OCI-LY7 (cell line): ENCODE results near the gene ABCC5. TPM values are rescaled to one million over a fixed set of nuclear protein-coding genes. Genes with fewer than 3 reads are reported as not detected.

Experiments used
- BruUV-seq: library from RNA; stranded (reverse); fragments of 400-500 nt; replicated peaks from 2 replicates; lab custom pipeline; 2021; lab: Mats Ljungman, UMichigan
- CTCF ChIA-PET: fragments of 300-600 bp; sonication (Branson Sonifier 250); formaldehyde crosslinking; loops from one replicate; lab custom pipeline; 2022; ENCODE audit warnings: antibody characterized with exemption; ENCODE audit not compliant: unreplicated experiment; lab: Charles Lee
- POLR2A ChIA-PET: fragments of 300-600 bp; sonication (Branson Sonifier 250); formaldehyde crosslinking; loops from one replicate; lab custom pipeline; 2022; ENCODE audit warnings: antibody characterized with exemption; lab: Charles Lee
- DNase-seq: peaks from one replicate; pipeline ENCODE4 v3.0.0-alpha.2; 2015; ENCODE audit warnings: low spot score
- H2AFZ ChIP-seq: fragments of 200-600 bp; sonication (generic), shearing (Covaris generic); 2 replicates; pipeline ENCODE4 v1.6.1; 2014; ENCODE audit warnings: mild to moderate bottlenecking, antibody characterized with exemption, low read length, moderate library complexity
- H3K27ac ChIP-seq: fragments of 200-600 bp; sonication (generic); 2 replicates; pipeline ENCODE4 v1.5.1; 2014; ENCODE audit warnings: mixed run types, low read depth, mild to moderate bottlenecking, moderate library complexity, low read length, inconsistent platforms; ENCODE audit not compliant: poor library complexity, severe bottlenecking
- H3K36me3 ChIP-seq: fragments of 200-600 bp; sonication (generic); 2 replicates; pipeline ENCODE4 v1.6.1; 2014; ENCODE audit warnings: mild to moderate bottlenecking, antibody characterized with exemption, low read length, moderate library complexity, mixed read lengths; ENCODE audit not compliant: insufficient read depth
- H3K4me1 ChIP-seq: fragments of 200-600 bp; sonication (generic); 2 replicates; pipeline ENCODE4 v1.5.1; 2014; ENCODE audit warnings: mild to moderate bottlenecking, low read length; ENCODE audit not compliant: insufficient read depth, poor library complexity, severe bottlenecking
- H3K4me2 ChIP-seq: fragments of 200-600 bp; sonication (generic); 2 replicates; pipeline ENCODE4 v1.6.1; 2014; ENCODE audit warnings: mild to moderate bottlenecking, low read length
- H3K4me3 ChIP-seq: fragments of 200-600 bp; sonication (generic); 2 replicates; pipeline ENCODE4 v1.5.1; 2014; ENCODE audit warnings: mild to moderate bottlenecking, low read depth, low read length; ENCODE audit not compliant: poor library complexity, severe bottlenecking
- H3K79me2 ChIP-seq: fragments of 200-600 bp; sonication (generic); 2 replicates; pipeline ENCODE4 v1.6.1; 2016; ENCODE audit warnings: low read depth, mild to moderate bottlenecking, low read length, moderate library complexity, mixed read lengths; ENCODE audit not compliant: insufficient read depth
- H3K9me2 ChIP-seq: fragments of 200-600 bp; sonication (generic); 2 replicates; pipeline ENCODE4 v1.6.1; 2016; ENCODE audit warnings: mild to moderate bottlenecking, low read length, mixed read lengths; ENCODE audit not compliant: insufficient read depth
- H3K9me3 ChIP-seq: fragments of 200-600 bp; sonication (generic); 2 replicates; pipeline ENCODE4 v1.6.1; 2014; ENCODE audit warnings: mild to moderate bottlenecking, mixed run types, low read length, mixed read lengths
- H4K20me1 ChIP-seq: fragments of 200-600 bp; sonication (generic); 2 replicates; pipeline ENCODE4 v1.6.1; 2014; ENCODE audit warnings: mild to moderate bottlenecking, antibody characterized with exemption, low read length, moderate library complexity, mixed read lengths; ENCODE audit not compliant: insufficient read depth
- EZH2phosphoT487 ChIP-seq: fragments of 200-600 bp; sonication (generic); IDR thresholded peaks from 2 replicates; pipeline ENCODE4 v1.6.1; 2018; ENCODE audit warnings: low read depth, borderline replicate concordance, mild to moderate bottlenecking, mixed run types, antibody characterized with exemption, low read length, moderate library complexity, mixed read lengths
- intact Hi-C: fragments of 100-400 bp; cut with micrococcal nuclease; formaldehyde crosslinking; loops from one replicate; pipeline ENCODE4 v1.10.0; 2022; ENCODE audit not compliant: unreplicated experiment
- total RNA-seq, 2 experiments: library from RNA; depleted of rRNA in 1 of 2; stranded (reverse); fragments of >200 nt in 1 of 2; shearing (Covaris generic) in 1 of 2; gene quantifications; 2 replicates each; pipeline ENCODE4 v1.2.3, GENCODE V29; 2014 to 2022
- TF ChIP-seq, protein P1 (sequence below): fragments of 200-600 bp; sonication (generic); conservative IDR thresholded peaks from 2 replicates; pipeline ENCODE4 v1.5.1; 2014; ENCODE audit warnings: mild to moderate bottlenecking, antibody characterized with exemption, low read length, moderate library complexity, mixed read lengths

The ABCC5 gene
- total RNA-seq, 2 experiments from 2014 or later = 18.1 to 24.8 TPM

DNA sequence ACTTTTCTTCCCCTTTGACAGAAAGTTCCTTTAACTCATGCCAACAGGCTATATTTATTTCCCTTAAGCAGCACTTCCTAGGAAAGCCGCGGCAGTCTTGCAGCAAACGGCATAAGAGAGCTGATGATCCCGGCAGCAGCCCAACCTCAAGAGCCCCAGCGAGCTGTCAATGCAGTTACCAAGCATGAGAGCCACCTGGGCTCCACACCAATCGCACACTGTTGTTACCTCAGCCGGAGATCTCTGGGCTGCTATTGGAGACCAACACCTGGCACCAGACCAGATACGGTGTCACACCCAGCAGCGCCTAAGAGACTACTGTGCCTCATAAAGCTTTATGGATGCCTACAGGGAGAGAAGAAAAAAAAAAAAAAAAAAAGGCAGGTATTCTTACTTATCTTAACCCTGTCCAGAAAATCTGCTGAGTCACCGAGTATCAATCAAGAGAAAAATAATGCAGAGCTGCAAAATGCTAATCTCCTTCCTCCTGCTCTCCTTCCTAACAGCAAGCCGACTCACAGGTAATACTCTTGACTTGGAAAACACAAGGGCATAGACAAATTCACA lies 11.7 kb downstream of the ABCC5 start:
- DNase-seq = peak; percentile 72
- H3K4me2 ChIP-seq = peak overlapping the region; percentile 71
- BruUV-seq = no TSS peak
- no peak overlapping the region for H3K4me3 ChIP-seq
- no peak for TF ChIP-seq EZH2phosphoT487
- TF ChIP-seq, protein P1, sequence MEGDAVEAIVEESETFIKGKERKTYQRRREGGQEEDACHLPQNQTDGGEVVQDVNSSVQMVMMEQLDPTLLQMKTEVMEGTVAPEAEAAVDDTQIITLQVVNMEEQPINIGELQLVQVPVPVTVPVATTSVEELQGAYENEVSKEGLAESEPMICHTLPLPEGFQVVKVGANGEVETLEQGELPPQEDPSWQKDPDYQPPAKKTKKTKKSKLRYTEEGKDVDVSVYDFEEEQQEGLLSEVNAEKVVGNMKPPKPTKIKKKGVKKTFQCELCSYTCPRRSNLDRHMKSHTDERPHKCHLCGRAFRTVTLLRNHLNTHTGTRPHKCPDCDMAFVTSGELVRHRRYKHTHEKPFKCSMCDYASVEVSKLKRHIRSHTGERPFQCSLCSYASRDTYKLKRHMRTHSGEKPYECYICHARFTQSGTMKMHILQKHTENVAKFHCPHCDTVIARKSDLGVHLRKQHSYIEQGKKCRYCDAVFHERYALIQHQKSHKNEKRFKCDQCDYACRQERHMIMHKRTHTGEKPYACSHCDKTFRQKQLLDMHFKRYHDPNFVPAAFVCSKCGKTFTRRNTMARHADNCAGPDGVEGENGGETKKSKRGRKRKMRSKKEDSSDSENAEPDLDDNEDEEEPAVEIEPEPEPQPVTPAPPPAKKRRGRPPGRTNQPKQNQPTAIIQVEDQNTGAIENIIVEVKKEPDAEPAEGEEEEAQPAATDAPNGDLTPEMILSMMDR = no peak
- no peaks in the 10 kb centered on the region for H4K20me1 ChIP-seq
- H3K36me3 ChIP-seq = peaks cover 30% of the 10 kb centered on the region
- peaks cover 31% of the 10 kb centered on the region for H3K4me1 ChIP-seq
- POLR2A ChIA-PET = interaction anchor here (0.6 to 3.1 kb wide), 11 partner anchors 9 to 1040 kb away, joined by 3 to 20 read pairs (median 4); partner anchors contain the start of genes EIF2B5 and PARL
- intact Hi-C loops = no loop called here
- H3K9me2 ChIP-seq = no peaks in the 10 kb centered on the region
- no peaks in the 10 kb centered on the region for H3K79me2 ChIP-seq
- no peaks in the 10 kb centered on the region for H3K9me3 ChIP-seq
- peak overlapping the region; percentile 44 for H3K27ac ChIP-seq
- peak overlapping the region; percentile 67; the same call in 1 of the 2 replicates for H2AFZ ChIP-seq
- CTCF ChIA-PET = interaction anchor here (0.6 to 0.8 kb wide), 4 partner anchors 11 to 1937 kb away, joined by 3 read pairs; no protein-coding TSS in a partner anchor

DNA sequence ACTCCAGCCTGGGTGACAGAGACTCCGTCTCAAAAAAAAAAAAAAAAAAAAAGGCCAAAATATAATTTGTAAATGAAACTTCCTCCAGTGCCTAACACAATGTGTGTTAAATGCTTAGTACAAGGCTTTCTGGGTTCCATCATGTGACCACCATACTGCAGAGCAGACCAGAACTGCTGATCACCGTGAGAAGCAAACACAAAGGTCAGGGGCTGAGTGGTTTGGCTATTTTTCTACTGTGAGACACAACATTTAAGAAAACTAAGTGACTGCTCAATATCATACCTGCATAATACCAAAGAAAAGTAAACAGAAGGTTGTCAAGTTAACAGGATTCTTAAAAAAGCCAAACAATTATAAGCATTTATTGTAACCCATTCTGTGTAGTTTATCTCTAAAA lies 13.2 kb downstream of the ABCC5 start:
- no peak overlapping the region for H2AFZ ChIP-seq
- H4K20me1 ChIP-seq = no peaks in the 10 kb centered on the region
- no peak overlapping the region for H3K4me2 ChIP-seq
- POLR2A ChIA-PET = interaction anchor here (3.1 kb wide), 1 partner anchor 11 kb away, joined by 20 read pairs; no protein-coding TSS in a partner anchor
- H3K4me3 ChIP-seq = no peak overlapping the region
- TF ChIP-seq, protein P1 = no peak
- TF ChIP-seq EZH2phosphoT487 = no peak
- H3K9me3 ChIP-seq = no peaks in the 10 kb centered on the region
- CTCF ChIA-PET = no interaction called here
- peaks cover 31% of the 10 kb centered on the region for H3K4me1 ChIP-seq
- no peak overlapping the region for H3K27ac ChIP-seq
- H3K9me2 ChIP-seq = no peaks in the 10 kb centered on the region
- peaks cover 22% of the 10 kb centered on the region for H3K36me3 ChIP-seq
- no peaks in the 10 kb centered on the region for H3K79me2 ChIP-seq
- intact Hi-C loops = no loop called here
- no TSS peak for BruUV-seq
- DNase-seq = no peak
